SK-N-SH (cell line): Measurements from ENCODE around the gene NR2C2AP. TPM values are rescaled to one million over a fixed set of nuclear protein-coding genes. Genes with fewer than 3 reads are reported as not detected.

ENCODE experiments used
- CTCF ChIA-PET: fragments of 300-600, 350-600 bp; formaldehyde crosslinking; extraction: SDS; loops from one replicate; lab custom pipeline; 2021; lab: Yijun Ruan, JAX
- POLR2A ChIA-PET: fragments of 350-600 bp; sonication (Branson Sonifier 250); formaldehyde crosslinking; extraction: SDS; loops from one replicate; lab custom pipeline; 2020; ENCODE audit warnings: antibody characterized with exemption, inconsistent platforms; lab: Yijun Ruan, JAX
- DNase-seq: peaks from one replicate; pipeline ENCODE4 v3.0.0; 2012
- H2AFZ ChIP-seq: fragments of 200-600 bp; sonication (generic); 2 replicates; pipeline ENCODE4 v1.8.1; 2016; ENCODE audit warnings: antibody characterized with exemption, mild to moderate bottlenecking, low read depth
- H3F3A ChIP-seq: fragments of 200-600 bp; sonication (generic); replicated peaks from 2 replicates; pipeline ENCODE3; 2016; ENCODE audit warnings: antibody characterized with exemption, mild to moderate bottlenecking; ENCODE audit not compliant: insufficient read depth
- H3K27ac ChIP-seq, 2 experiments: fragments of 200-500 bp in 1 of 2; fragments of 200-600 bp in 1 of 2; sonication (Bioruptor generic) in 1 of 2; sonication (generic), shearing (Covaris generic) in 1 of 2; 2 replicates each; pipeline versions ENCODE4 v1.5.1 to v1.6.1; 2014 to 2016; ENCODE audit warnings: low read depth in 2 of 2, inconsistent platforms in 1 of 2, low read length in 1 of 2, mild to moderate bottlenecking in 1 of 2, mixed read lengths in 1 of 2
- H3K27me3 ChIP-seq: fragments of 200-600 bp; sonication (generic), shearing (Covaris generic); 2 replicates; pipeline ENCODE4 v1.6.1; 2016; ENCODE audit warnings: mixed run types; ENCODE audit not compliant: insufficient read depth
- H3K36me3 ChIP-seq, 2 experiments: fragments of 200-500 bp in 1 of 2; fragments of 200-600 bp in 1 of 2; sonication (Bioruptor generic) in 1 of 2; sonication (generic) in 1 of 2; replicated peaks in 1 of 2; 2 replicates each; pipeline versions ENCODE3 to v1.5.1; 2014 to 2016; ENCODE audit warnings: low read length in 1 of 2, mild to moderate bottlenecking in 1 of 2; ENCODE audit not compliant: insufficient read depth in 2 of 2, control insufficient read depth in 1 of 2
- H3K4me1 ChIP-seq, 2 experiments: fragments of 200-500 bp in 1 of 2; fragments of 200-600 bp in 1 of 2; sonication (Bioruptor generic) in 1 of 2; sonication (generic), shearing (Covaris generic) in 1 of 2; 2 replicates each; pipeline versions ENCODE4 v1.5.1 to v1.6.1; 2014 to 2016; ENCODE audit warnings: low read depth in 1 of 2, low read length in 1 of 2, mixed run types in 1 of 2; ENCODE audit not compliant: insufficient read depth in 2 of 2, control insufficient read depth in 1 of 2
- H3K4me2 ChIP-seq: fragments of 200-600 bp; sonication (generic), shearing (Covaris generic); 2 replicates; pipeline ENCODE4 v1.6.1; 2017; ENCODE audit warnings: mixed run types
- H3K4me3 ChIP-seq, 2 experiments: fragments of 200-500 bp in 1 of 2; fragments of 200-600 bp in 1 of 2; sonication (Bioruptor generic) in 1 of 2; sonication (generic), shearing (Covaris generic) in 1 of 2; 2 replicates each; pipeline versions ENCODE4 v1.5.1 to v1.8.1; 2014 to 2016; ENCODE audit warnings: low read depth in 2 of 2, inconsistent platforms in 1 of 2, low read length in 1 of 2, mild to moderate bottlenecking in 1 of 2, mixed read lengths in 1 of 2, moderate library complexity in 1 of 2
- H3K79me2 ChIP-seq: fragments of 200-600 bp; sonication (generic); 2 replicates; pipeline ENCODE4 v1.8.1; 2017; ENCODE audit warnings: mild to moderate bottlenecking; ENCODE audit not compliant: insufficient read depth
- H3K9ac ChIP-seq: fragments of 200-600 bp; sonication (generic); 2 replicates; pipeline ENCODE4 v1.6.1; 2017; ENCODE audit warnings: mixed run types
- H3K9me2 ChIP-seq: fragments of 200-600 bp; sonication (generic); 2 replicates; pipeline ENCODE4 v1.6.1; 2017; ENCODE audit warnings: mixed run types
- H3K9me3 ChIP-seq: fragments of 200-600 bp; sonication (generic); 2 replicates; pipeline ENCODE4 v1.6.1; 2017; ENCODE audit warnings: mixed run types, mild to moderate bottlenecking, moderate library complexity
- H4K20me1 ChIP-seq: fragments of 200-600 bp; sonication (generic); 2 replicates; pipeline ENCODE4 v1.6.1; 2017; ENCODE audit warnings: mild to moderate bottlenecking, mixed run types; ENCODE audit not compliant: insufficient read depth
- CHD2 ChIP-seq: fragments of 150-350 bp; IDR thresholded peaks from 2 replicates; pipeline ENCODE4 v1.6.1; 2018; ENCODE audit warnings: low read length; ENCODE audit not compliant: partially characterized antibody
- FOSL2 ChIP-seq: IDR thresholded peaks from 2 replicates; pipeline ENCODE4 v1.4.0; 2012; ENCODE audit warnings: low read depth, mild to moderate bottlenecking, moderate library complexity, borderline replicate concordance
- FOXM1 ChIP-seq: IDR thresholded peaks from 2 replicates; pipeline ENCODE4 v1.4.0; 2012; ENCODE audit warnings: low read depth, mild to moderate bottlenecking
- GABPA ChIP-seq: IDR thresholded peaks from 2 replicates; pipeline ENCODE4 v1.4.0; 2012; ENCODE audit warnings: low read depth, mild to moderate bottlenecking
- GATA2 ChIP-seq: sonication (generic); formaldehyde crosslinking; IDR thresholded peaks from 2 replicates; pipeline ENCODE4 v1.5.0; 2020; ENCODE audit warnings: mild to moderate bottlenecking, missing genetic modification reagents
- JUND ChIP-seq: IDR thresholded peaks from 2 replicates; pipeline ENCODE4 v1.4.0; 2012
- MEF2A ChIP-seq: IDR thresholded peaks from 2 replicates; pipeline ENCODE4 v1.4.0; 2012; ENCODE audit warnings: low read depth, borderline replicate concordance
- MXI1 ChIP-seq: IDR thresholded peaks from 2 replicates; pipeline ENCODE4 v1.6.1; 2012; ENCODE audit warnings: mild to moderate bottlenecking, low read depth, low read length, improper control_type of control experiment
- NRF1 ChIP-seq: IDR thresholded peaks from 2 replicates; pipeline ENCODE4 v1.6.1; 2012; ENCODE audit warnings: low read depth, mild to moderate bottlenecking, low read length
- RCOR1 ChIP-seq: fragments of 150-350 bp; IDR thresholded peaks from 2 replicates; pipeline ENCODE4 v1.6.1; 2017; ENCODE audit warnings: antibody characterized with exemption, low read length
- TAF1 ChIP-seq: IDR thresholded peaks from 2 replicates; pipeline ENCODE4 v1.6.1; 2012; ENCODE audit warnings: low read depth, mild to moderate bottlenecking, low read length, moderate library complexity, borderline replicate concordance
- TCF12 ChIP-seq: IDR thresholded peaks from 2 replicates; pipeline ENCODE4 v1.4.0; 2012
- TEAD4 ChIP-seq: IDR thresholded peaks from 2 replicates; pipeline ENCODE4 v1.4.0; 2012; ENCODE audit warnings: mild to moderate bottlenecking, borderline replicate concordance; ENCODE audit not compliant: insufficient read depth
- YY1 ChIP-seq: IDR thresholded peaks from 2 replicates; pipeline ENCODE4 v1.4.0; 2012; ENCODE audit warnings: low read depth, mild to moderate bottlenecking
- WGBS: methylation state at CpG from one replicate; pipeline ENCODE4 v1.1.6; 2017; ENCODE audit warnings: low lambda C conversion rate; 5-methylcytosine and 5-hydroxymethylcytosine counted together
- polyA plus RNA-seq, 3 experiments: library from polyadenylated mRNA; depleted of rRNA; stranded (reverse); fragments of >200 nt; gene quantifications; 2 replicates each; pipeline ENCODE4 v1.2.3, GENCODE V29; 2012
- TF ChIP-seq, protein P1 (sequence below): fragments of 150-350 bp; IDR thresholded peaks from 2 replicates; pipeline ENCODE4 v1.6.1; 2016; ENCODE audit warnings: mild to moderate bottlenecking, low read depth, low read length
- TF ChIP-seq, protein P2 (sequence below): IDR thresholded peaks from 2 replicates; pipeline ENCODE4; 2012
- TF ChIP-seq, protein P3 (sequence below): fragments of 150-350 bp; IDR thresholded peaks from 2 replicates; pipeline ENCODE4 v1.6.1; 2017; ENCODE audit warnings: antibody characterized with exemption, low read length, low read depth, borderline replicate concordance
- TF ChIP-seq, protein P4 (sequence below): IDR thresholded peaks from 2 replicates; pipeline ENCODE4 v1.4.0; 2012; ENCODE audit warnings: low read depth, borderline replicate concordance

NR2C2AP gene
- polyA plus RNA-seq, 1 of the 3 experiments (the other 2 are of a cell fraction), result 21.9 TPM

DNA sequence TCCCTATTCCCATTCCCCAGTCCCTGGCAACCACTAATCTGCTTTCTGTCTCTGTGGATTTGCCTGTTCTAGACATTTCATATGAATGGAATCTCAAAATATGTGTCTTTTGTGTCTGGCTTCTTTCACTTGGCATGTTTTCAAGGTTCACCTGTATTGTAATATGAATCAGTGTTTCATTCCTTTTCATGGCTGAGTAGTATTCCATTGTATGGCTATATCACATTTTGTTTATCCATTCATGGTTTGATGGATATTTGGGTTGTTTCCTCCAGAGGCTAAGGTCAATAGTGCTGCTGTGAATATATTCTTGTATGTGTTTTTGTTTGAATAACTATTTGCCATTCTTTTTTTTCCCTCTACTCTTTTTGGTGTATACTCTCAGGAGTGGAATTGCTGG lies 33.0 kb upstream of the NR2C2AP start:
- no peak overlapping the region for H3K27ac ChIP-seq
- H3K36me3 ChIP-seq, result no peaks in the 10 kb centered on the region
- no peaks in the 10 kb centered on the region for H3K79me2 ChIP-seq
- POLR2A ChIA-PET, result no interaction called here
- H3K4me1 ChIP-seq, result no peaks in the 10 kb centered on the region
- H3F3A ChIP-seq, result no peaks in the 10 kb centered on the region
- no peak for TF ChIP-seq MEF2A
- no peak for TF ChIP-seq CHD2
- no peak for TF ChIP-seq RCOR1
- TF ChIP-seq, protein P1, sequence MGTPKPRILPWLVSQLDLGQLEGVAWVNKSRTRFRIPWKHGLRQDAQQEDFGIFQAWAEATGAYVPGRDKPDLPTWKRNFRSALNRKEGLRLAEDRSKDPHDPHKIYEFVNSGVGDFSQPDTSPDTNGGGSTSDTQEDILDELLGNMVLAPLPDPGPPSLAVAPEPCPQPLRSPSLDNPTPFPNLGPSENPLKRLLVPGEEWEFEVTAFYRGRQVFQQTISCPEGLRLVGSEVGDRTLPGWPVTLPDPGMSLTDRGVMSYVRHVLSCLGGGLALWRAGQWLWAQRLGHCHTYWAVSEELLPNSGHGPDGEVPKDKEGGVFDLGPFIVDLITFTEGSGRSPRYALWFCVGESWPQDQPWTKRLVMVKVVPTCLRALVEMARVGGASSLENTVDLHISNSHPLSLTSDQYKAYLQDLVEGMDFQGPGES, result no peak
- H3K4me2 ChIP-seq, result no peak overlapping the region
- H3K9me2 ChIP-seq, result no peaks in the 10 kb centered on the region
- no peaks in the 10 kb centered on the region for H3K27me3 ChIP-seq
- H4K20me1 ChIP-seq, result no peaks in the 10 kb centered on the region
- CTCF ChIA-PET, result no interaction called here
- no peak overlapping the region for H2AFZ ChIP-seq
- DNase-seq, result no peak
- no peak overlapping the region for H3K9ac ChIP-seq
- H3K9me3 ChIP-seq, result peaks cover 7% of the 10 kb centered on the region
- no peak overlapping the region for H3K4me3 ChIP-seq

DNA sequence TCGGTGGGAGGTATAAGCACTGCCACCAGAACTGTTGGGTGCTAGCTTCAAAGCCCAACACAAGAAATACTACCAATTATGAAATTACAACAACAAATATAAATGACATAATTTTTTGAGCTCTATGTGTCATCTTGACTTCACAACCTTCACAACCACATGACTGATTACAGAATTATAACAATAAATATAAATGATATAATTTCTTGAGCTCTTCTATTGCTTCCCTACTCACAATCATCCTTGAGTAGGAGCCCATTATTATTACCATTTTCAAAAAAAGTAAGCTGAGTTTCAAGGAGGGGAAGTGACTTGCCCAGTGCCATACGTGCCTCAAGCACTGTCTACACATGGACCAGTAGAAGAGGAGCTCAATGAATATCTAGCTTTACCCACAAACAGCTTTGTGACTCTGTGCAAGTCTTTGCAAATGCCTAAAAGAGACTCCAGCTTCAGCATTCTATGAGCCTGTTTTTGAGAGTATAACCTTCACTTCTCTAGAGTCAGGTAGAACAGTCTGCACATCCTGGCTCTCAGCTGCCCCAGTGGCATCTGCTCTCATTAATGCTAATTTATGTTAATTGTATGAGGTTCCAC lies 31.1 kb upstream of the NR2C2AP start:
- no peaks in the 10 kb centered on the region for H3K36me3 ChIP-seq
- no peak for DNase-seq
- no peaks in the 10 kb centered on the region for H3F3A ChIP-seq
- H3K4me2 ChIP-seq, result no peak overlapping the region
- TF ChIP-seq NRF1 (no peak), TAF1 (no peak)
- TF ChIP-seq, protein P2, sequence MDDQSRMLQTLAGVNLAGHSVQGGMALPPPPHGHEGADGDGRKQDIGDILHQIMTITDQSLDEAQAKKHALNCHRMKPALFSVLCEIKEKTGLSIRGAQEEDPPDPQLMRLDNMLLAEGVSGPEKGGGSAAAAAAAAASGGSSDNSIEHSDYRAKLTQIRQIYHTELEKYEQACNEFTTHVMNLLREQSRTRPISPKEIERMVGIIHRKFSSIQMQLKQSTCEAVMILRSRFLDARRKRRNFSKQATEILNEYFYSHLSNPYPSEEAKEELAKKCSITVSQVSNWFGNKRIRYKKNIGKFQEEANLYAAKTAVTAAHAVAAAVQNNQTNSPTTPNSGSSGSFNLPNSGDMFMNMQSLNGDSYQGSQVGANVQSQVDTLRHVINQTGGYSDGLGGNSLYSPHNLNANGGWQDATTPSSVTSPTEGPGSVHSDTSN, result no peak
- TF ChIP-seq, all 33 proteins: peak for 0
- H4K20me1 ChIP-seq, result no peaks in the 10 kb centered on the region
- H3K79me2 ChIP-seq, result no peaks in the 10 kb centered on the region
- ChIA-PET CTCF (interaction anchor here (0.7 kb wide), 2 partner anchors 88 to 108 kb away, joined by 3 to 4 read pairs; no protein-coding TSS in a partner anchor), POLR2A (no interaction called here)
- H3K9me2 ChIP-seq, result no peaks in the 10 kb centered on the region
- no peak overlapping the region for H3K27ac ChIP-seq
- H3K4me3 ChIP-seq, result no peak overlapping the region
- no peaks in the 10 kb centered on the region for H3K27me3 ChIP-seq
- 48% methylated on average over 2 of the region's 2 CpGs for WGBS
- H3K4me1 ChIP-seq, result no peaks in the 10 kb centered on the region
- H2AFZ ChIP-seq, result no peak overlapping the region
- no peak overlapping the region for H3K9ac ChIP-seq
- H3K9me3 ChIP-seq, result peaks cover 7% of the 10 kb centered on the region

DNA sequence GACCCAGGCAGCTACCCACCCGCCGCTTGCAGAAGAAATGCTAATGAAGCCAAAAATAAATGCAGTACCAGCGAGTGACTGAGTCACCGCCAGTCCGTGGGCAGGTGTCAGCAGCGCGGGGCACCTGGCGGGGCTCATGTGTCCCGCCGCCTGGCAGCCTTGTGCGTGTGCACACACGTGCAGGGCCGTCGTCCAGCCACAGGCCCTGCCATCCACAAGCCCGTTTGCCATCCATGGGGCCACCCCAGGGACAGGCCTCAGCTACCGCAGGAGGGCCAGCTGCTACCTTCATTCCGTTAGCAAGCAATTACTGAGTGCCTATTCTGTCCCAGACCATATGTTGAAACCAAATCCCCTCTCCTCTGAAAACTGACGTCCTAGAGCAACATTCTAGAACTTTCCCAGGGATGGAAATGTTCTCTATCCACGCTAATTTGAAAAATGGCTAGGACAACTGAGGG lies 29.1 kb upstream of the NR2C2AP start:
- DNase-seq, result no peak
- H3K79me2 ChIP-seq, result no peaks in the 10 kb centered on the region
- H4K20me1 ChIP-seq, result no peaks in the 10 kb centered on the region
- no peak overlapping the region for H3K4me3 ChIP-seq
- no peaks in the 10 kb centered on the region for H3K27me3 ChIP-seq
- no peaks in the 10 kb centered on the region for H3K36me3 ChIP-seq
- WGBS, result 58% methylated on average over 5 of the region's 19 CpGs
- no peak overlapping the region for H3K9ac ChIP-seq
- H2AFZ ChIP-seq, result no peak overlapping the region
- H3K4me2 ChIP-seq, result no peak overlapping the region
- ChIA-PET POLR2A (no interaction called here), CTCF (no interaction called here)
- peaks cover 7% of the 10 kb centered on the region for H3K9me3 ChIP-seq
- H3F3A ChIP-seq, result no peaks in the 10 kb centered on the region
- H3K9me2 ChIP-seq, result no peaks in the 10 kb centered on the region
- no peak overlapping the region for H3K27ac ChIP-seq
- no peaks in the 10 kb centered on the region for H3K4me1 ChIP-seq
- TF ChIP-seq TEAD4 (no peak), FOXM1 (no peak), RCOR1 (no peak), YY1 (no peak), TCF12 (no peak), MEF2A (no peak), JUND (no peak), GABPA (no peak), FOSL2 (no peak), GATA2 (CRISPR knock-in tag) (no peak), TAF1 (no peak), MXI1 (no peak)
- TF ChIP-seq, protein P3, sequence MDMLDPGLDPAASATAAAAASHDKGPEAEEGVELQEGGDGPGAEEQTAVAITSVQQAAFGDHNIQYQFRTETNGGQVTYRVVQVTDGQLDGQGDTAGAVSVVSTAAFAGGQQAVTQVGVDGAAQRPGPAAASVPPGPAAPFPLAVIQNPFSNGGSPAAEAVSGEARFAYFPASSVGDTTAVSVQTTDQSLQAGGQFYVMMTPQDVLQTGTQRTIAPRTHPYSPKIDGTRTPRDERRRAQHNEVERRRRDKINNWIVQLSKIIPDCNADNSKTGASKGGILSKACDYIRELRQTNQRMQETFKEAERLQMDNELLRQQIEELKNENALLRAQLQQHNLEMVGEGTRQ, result no peak
- TF ChIP-seq, protein P4, sequence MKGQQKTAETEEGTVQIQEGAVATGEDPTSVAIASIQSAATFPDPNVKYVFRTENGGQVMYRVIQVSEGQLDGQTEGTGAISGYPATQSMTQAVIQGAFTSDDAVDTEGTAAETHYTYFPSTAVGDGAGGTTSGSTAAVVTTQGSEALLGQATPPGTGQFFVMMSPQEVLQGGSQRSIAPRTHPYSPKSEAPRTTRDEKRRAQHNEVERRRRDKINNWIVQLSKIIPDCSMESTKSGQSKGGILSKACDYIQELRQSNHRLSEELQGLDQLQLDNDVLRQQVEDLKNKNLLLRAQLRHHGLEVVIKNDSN, result no peak
